ENCODE data around the gene ARPC2.
A peak's percentile ranks its signal among the peaks of the same experiment; 100 is the strongest.

The ARPC2 gene

GRCh38 chr2:218249691-218250090 is 32.7 kb downstream of the ARPC2 start:
- TF ChIP-seq, protein P1, sequence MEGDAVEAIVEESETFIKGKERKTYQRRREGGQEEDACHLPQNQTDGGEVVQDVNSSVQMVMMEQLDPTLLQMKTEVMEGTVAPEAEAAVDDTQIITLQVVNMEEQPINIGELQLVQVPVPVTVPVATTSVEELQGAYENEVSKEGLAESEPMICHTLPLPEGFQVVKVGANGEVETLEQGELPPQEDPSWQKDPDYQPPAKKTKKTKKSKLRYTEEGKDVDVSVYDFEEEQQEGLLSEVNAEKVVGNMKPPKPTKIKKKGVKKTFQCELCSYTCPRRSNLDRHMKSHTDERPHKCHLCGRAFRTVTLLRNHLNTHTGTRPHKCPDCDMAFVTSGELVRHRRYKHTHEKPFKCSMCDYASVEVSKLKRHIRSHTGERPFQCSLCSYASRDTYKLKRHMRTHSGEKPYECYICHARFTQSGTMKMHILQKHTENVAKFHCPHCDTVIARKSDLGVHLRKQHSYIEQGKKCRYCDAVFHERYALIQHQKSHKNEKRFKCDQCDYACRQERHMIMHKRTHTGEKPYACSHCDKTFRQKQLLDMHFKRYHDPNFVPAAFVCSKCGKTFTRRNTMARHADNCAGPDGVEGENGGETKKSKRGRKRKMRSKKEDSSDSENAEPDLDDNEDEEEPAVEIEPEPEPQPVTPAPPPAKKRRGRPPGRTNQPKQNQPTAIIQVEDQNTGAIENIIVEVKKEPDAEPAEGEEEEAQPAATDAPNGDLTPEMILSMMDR (IDR thresholded peaks at IDR 0.05; ENCODE audit: insufficient read depth, low read depth, low read length, missing control alignments): no peak
- H3K4me3 ChIP-seq (ENCODE audit: low read depth, low read length): no peak overlapping the region
- DNase-seq (ENCODE audit: low read depth): no peak

DNA sequence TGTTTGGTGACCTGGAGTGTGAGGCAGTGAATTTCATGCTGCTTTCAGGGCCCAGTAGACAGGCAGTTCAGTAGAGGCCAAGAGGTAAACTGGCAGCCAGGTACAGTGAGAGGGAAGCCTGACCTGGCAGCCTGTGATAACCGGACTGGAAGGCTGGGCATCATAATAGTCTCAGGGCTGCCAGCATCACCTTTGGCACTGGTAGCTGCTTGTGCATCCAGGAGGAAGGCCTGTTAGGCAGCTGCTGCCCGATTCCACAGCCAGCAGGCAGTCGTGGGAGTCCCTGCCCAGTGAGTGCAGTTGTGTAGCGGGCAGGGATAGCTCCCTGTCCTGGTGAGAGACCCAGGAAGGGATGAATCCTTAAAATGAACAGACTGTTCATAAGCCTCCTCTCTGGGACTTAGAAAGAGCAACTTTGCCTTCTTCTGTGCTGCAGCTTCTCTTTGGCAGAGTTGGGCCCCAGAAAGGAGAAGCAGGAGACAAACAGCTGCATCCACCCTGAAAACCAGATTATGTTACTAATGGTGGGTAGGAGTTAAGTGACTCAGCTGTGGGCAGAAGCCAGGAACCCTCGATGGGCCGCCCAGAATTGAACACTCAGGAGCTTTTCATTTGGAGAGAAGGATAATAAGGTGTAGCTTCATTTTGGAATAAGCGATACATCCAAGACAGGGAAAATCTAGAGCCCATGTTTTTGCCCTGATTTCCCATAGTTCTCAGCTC is 35.7 kb downstream of the ARPC2 start:
- no peak for DNase-seq (ENCODE audit: low read depth)
- H3K4me3 ChIP-seq (ENCODE audit: low read depth, low read length): no peak overlapping the region
- TF ChIP-seq, protein P1 (IDR thresholded peaks at IDR 0.05; ENCODE audit: insufficient read depth, low read depth, low read length, missing control alignments): no peak

- DNase-seq (ENCODE audit: low read depth): no peak
- no peak overlapping the region for H3K4me3 ChIP-seq (ENCODE audit: low read depth, low read length)
- TF ChIP-seq, protein P1 (IDR thresholded peaks at IDR 0.05; ENCODE audit: insufficient read depth, low read depth, low read length, missing control alignments): no peak
Observed at GRCh38 chr2:218253232-218253625, 36.2 kb downstream of the ARPC2 start.

DNA sequence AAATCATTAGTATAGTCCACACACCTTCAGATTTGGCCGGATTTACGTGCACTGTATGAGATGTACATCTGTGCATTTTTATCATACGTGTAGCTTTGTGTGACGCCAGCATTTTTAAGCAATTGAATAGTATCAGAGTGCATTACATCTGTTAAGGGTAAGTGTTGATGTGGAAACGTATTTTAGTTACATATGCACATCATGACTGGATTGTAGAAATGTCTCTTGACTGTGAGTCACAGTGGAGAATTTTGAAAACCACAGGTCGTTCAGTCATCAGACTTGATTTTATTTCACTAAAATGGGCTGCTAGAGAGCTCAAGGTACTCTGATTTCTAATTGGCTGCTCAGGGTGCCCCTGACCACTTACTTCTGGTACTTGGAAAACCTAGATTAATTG is 38.5 kb downstream of the ARPC2 start:
- no peak overlapping the region for H3K4me3 ChIP-seq (ENCODE audit: low read depth, low read length)
- no peak for DNase-seq (ENCODE audit: low read depth)
- TF ChIP-seq, protein P1 (IDR thresholded peaks at IDR 0.05; ENCODE audit: insufficient read depth, low read depth, low read length, missing control alignments): no peak

- H3K4me3 ChIP-seq (ENCODE audit: low read depth, low read length): no peak overlapping the region
- no peak for DNase-seq (ENCODE audit: low read depth)
- TF ChIP-seq, protein P1 (IDR thresholded peaks at IDR 0.05; ENCODE audit: insufficient read depth, low read depth, low read length, missing control alignments): no peak
Observed at GRCh38 chr2:218256612-218257350, 39.8 kb downstream of the ARPC2 start.

DNA sequence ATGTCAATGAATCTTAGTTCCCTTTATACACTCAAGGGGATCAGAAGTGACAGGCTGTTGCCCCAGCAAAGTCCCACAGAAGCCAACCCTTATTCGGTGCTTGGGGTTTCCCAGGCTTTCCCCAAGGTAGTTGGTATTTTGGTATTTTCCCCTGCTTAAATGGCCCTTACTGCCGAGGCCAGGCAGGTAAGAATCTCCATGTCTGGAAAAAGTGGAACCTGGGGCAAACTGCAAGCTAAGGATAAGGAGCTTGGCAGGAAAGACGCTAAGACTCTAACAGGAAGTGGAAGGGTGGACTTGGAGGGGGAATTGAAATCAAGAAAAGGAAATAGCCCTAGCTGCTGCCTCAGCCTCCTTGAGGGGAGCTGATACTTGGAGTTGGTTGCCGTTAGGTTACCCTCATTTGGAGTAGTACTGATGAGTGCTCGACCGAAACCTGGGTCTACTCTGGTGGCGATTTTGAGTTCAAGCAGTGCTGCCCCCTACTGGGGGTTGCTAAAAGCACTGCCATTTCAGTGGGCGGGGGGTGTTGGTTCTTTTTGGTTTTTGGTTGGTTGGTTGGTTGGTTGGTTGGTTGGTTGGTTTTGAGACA is 40.5 kb downstream of the ARPC2 start:
- TF ChIP-seq, protein P1 (IDR thresholded peaks at IDR 0.05; ENCODE audit: insufficient read depth, low read depth, low read length, missing control alignments): peak; percentile 74
- H3K4me3 ChIP-seq (ENCODE audit: low read depth, low read length): no peak overlapping the region
- peak; percentile 86 for DNase-seq (ENCODE audit: low read depth)
